Embryonic facial prominence (tissue), 1 donor: ENCODE data around the gene KXD1.
"Not testable (repeated sequence)": the region's sequence is repeated elsewhere in the genome, so short reads cannot be mapped to it uniquely, and the experiment has no call there.

Experiments
- DNase-seq: peaks from one replicate; pipeline ENCODE4 v3.0.0-alpha.2; 2016; ENCODE audit errors: extremely low spot score

The KXD1 gene

GRCh38 chr19:18536475-18536874, 21.2 kb upstream of the KXD1 start:
- no peak for DNase-seq

GRCh38 chr19:18537431-18537830, 20.2 kb upstream of the KXD1 start:
- no peak for DNase-seq

- no peak for DNase-seq
Observed at GRCh38 chr19:18538115-18538514, 19.6 kb upstream of the KXD1 start.

GRCh38 chr19:18539372-18539771, 18.3 kb upstream of the KXD1 start:
- DNase-seq, result no peak

GRCh38 chr19:18540200-18540599, 17.5 kb upstream of the KXD1 start:
- DNase-seq, result not testable (repeated sequence)

GRCh38 chr19:18541258-18541991, 16.2 kb upstream of the KXD1 start:
- DNase-seq, result no peak

GRCh38 chr19:18541992-18542940, 15.4 kb upstream of the KXD1 start:
- no peak for DNase-seq

- peak; percentile 80 for DNase-seq
Observed at GRCh38 chr19:18542941-18543813, 14.5 kb upstream of the KXD1 start, which contains the start of gene FKBP8. FKBP8 (minus strand) TSS chr19:18543573; CDS start chr19:18541970, 1,603 bp downstream.

- no peak for DNase-seq
Observed at GRCh38 chr19:18543814-18544475, 13.7 kb upstream of the KXD1 start.

- no peak for DNase-seq
Observed at GRCh38 chr19:18551631-18552030, 6.0 kb upstream of the KXD1 start.

- DNase-seq, result no peak
Observed at GRCh38 chr19:18558202-18558555, 509 bp downstream of the KXD1 start.

- no peak for DNase-seq
Observed at GRCh38 chr19:18558604-18559003, 934 bp downstream of the KXD1 start.

- no peak for DNase-seq
Observed at GRCh38 chr19:18559685-18560084, 2.0 kb downstream of the KXD1 start.

GRCh38 chr19:18562086-18562485, 4.4 kb downstream of the KXD1 start:
- no peak for DNase-seq

GRCh38 chr19:18566953-18567352, 9.3 kb downstream of the KXD1 start:
- DNase-seq, result no peak

- DNase-seq, result no peak
Observed at GRCh38 chr19:18568367-18568766, 10.7 kb downstream of the KXD1 start.

GRCh38 chr19:18571564-18572344, 14.1 kb downstream of the KXD1 start, which contains the start of gene UBA52:
UBA52 (plus strand) TSS chr19:18571857; CDS start chr19:18573301, 1,444 bp downstream.
- peak; percentile 90 for DNase-seq

GRCh38 chr19:18574691-18575291, 17.1 kb downstream of the KXD1 start:
- DNase-seq, result no peak

- no peak for DNase-seq
Observed at GRCh38 chr19:18576383-18576782, 18.7 kb downstream of the KXD1 start.

- DNase-seq, result no peak
Observed at GRCh38 chr19:18577365-18577914, 19.8 kb downstream of the KXD1 start.
